ENCODE results near the gene HMCES.
A peak's percentile ranks its signal among the peaks of the same experiment; 100 is the strongest.

HMCES gene

GRCh38 chr3:129304146-129304961, 25.7 kb downstream of the HMCES start:
- DNase-seq (ENCODE audit: low read depth in 3 of 3) = no peak

DNA sequence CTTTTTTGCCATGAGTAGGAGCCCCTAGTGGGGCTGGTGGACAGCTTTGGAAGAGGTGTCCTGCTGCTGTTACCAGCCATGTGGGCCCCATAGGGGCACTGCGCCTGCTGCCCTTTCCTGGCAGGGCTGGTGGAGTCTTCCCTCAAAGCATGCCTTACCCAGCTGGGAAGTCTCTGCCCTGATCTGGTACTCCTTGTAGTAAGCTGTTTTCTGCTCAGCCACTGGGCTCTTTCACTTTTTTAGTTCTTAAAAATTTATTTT, 26.2 kb downstream of the HMCES start:
- no peak for DNase-seq (ENCODE audit: low read depth in 3 of 3)

- DNase-seq (ENCODE audit: low read depth in 3 of 3) = peak in 1 of 3 experiments; percentile 24
These were observed 27.0 kb downstream of the HMCES start for GRCh38 chr3:129305592-129306091.

DNA sequence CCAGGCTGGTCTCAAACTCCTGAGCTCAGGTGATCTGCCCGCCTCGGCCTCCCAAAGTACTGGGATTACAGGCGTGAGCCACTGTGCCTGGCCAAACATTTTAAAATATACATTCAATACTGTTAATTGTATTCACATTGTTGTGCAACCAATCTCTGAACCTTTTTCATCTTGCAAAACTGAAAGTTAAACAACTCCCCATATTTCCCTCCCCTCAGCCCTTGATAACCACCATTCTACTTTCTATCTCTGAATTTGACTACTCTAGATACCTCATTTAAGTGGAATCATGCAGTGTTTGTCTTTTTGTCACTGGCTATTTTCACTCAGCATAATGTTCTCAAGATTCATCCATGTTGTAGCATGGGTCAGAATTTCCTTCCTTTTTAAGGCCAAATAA, 30.0 kb downstream of the HMCES start:
- DNase-seq (ENCODE audit: low read depth in 3 of 3) = no peak

- DNase-seq (ENCODE audit: low read depth in 3 of 3) = no peak
These were observed 31.7 kb downstream of the HMCES start for GRCh38 chr3:129310111-129311011.

DNA sequence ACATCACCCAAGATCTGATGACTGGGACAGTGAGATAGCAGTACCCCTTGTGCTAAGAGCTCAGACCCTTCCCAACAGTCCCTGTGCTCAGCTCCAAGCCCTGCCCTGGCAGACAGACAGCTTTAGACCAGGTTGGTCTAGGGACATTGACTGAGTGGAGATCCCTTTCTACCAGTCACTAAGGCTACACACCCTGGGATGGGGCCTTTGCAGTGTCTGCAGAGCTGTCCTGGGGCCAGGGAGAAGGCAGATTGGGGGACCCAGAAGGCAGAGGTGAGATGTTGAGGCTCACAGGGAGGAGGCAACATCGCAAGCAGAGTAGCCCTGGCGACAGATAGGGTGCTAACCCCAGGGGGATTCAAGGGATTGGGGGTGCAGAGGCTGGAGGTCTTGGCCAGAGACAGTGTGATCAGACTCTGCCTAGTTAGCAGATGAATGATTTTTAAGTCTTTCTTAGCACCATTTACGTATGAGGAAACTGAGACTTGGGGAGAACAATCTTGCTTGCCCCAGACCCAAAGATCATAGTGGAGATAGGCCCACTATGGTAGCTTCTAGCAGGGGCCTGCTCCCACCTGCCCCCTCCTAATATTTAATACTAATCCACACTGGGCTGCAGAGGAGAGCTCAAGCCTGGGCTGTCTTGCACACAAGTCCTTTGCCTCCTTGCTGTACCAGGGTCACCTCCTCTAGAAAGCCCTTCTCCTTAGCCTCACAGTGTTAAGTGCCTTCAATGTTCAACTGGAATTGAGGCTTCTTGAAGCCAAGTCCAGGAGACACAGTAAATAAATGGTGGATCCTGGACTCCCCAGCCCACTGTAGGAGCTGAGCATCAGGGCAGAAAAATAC, 32.6 kb downstream of the HMCES start:
- DNase-seq (ENCODE audit: low read depth in 3 of 3) = no peak

- DNase-seq (ENCODE audit: low read depth in 3 of 3) = no peak
These were observed 33.5 kb downstream of the HMCES start for GRCh38 chr3:129312021-129312639.

GRCh38 chr3:129312671-129313414, 34.2 kb downstream of the HMCES start:
- no peak for DNase-seq (ENCODE audit: low read depth in 3 of 3)

DNA sequence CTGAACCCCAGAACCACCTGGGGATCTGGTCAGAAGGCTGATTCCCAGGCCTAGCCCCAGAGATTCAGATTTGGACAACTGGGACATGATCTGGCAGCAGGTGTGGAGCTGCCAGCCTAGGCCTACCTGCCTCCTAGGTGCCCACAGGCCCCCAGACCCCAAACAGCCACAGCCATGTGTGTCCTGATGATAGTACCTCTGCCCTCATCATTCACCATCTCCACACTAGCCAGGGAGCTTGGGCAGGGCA, 34.7 kb downstream of the HMCES start:
- no peak for DNase-seq (ENCODE audit: low read depth in 3 of 3)

DNA sequence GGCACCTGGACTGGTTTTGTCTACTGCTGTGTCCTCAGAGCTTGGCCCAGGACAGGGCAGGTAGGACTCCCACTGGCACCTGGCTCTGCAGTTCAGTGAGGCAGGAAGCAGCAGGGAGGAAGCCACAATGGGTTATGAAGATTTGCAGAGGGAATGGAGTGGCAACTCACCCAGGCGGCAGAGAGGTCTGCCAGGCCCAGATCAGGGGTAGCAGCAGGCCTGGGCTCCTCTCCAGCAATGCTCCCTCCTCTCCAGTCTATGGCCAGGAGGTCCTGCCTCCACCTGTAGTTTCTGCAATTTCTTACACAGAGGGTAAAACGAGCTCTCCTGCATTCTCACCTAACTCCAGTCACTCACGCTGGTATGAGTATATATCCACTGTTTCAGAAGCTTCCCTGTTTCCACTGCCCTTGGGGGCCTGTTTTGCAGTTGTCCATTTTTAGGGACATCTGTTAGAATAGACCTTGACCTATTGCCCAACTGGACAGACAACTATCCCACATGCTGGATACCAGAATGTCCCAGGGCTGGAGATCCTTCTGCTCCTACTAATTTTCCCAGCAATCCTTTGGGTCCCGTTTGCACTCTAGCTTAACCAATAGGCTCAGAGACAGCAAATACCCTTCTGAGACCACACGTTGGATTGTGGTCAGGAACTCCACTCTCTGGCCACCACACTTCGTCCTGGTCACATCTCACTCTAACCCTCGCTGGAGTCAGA, 35.2 kb downstream of the HMCES start:
- DNase-seq (ENCODE audit: low read depth in 3 of 3) = no peak

GRCh38 chr3:129314386-129315222, 35.9 kb downstream of the HMCES start:
- DNase-seq (ENCODE audit: low read depth in 3 of 3) = peak in 1 of 3 experiments; percentile 12

DNA sequence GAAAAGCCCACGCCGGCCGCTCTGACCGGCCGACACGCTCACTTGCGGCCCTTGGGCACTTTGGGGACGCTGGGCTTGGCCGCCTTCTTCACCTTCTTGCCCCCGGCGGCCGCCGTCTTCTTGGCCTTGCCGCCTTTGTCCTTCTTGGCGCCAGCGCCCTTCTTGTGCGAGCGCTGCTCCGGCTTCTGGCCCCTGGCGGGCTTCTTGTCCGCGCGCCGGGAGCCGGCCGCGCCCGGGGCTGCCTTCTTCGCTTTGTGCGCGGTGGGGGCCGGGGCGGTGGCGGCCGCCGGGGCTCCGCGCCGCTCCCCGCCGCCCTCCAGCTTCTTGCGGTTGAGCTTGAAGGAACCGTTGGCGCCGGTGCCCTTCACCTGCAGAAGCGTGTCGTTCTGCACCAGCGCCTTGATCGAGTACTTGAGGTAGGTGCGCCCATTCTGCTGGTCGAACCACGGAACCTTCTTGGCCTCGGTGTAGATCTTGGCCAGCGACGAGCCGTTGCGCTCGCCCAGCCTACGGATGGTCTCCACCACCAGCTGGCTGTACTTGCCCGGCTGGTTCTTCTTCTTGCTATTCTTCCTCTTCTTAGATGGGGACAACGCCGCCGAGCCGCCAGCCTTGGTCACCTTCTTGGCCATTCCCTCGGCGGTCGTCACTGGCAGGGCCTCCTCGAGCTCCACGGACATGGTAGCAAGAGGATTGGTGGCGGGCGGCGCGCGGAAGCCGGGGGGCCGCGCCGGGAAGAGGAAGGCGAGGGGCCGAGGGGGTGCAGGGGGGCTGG, 36.7 kb downstream of the HMCES start:
- no peak for DNase-seq (ENCODE audit: low read depth in 3 of 3)

DNA sequence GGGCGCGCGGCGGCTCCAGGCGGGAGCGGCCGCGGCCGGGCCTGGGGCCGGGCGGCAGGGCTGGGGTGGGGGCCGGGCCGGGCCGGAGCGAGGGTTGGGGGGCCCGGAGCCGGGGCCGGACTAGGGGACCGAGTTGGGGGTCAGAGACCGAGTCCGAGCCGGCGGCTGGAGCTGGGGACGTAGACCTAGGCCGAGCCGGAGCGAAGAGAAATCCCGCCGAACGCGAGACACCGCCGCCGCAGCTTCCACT, 37.3 kb downstream of the HMCES start:
- no peak for DNase-seq (ENCODE audit: low read depth in 3 of 3)

DNA sequence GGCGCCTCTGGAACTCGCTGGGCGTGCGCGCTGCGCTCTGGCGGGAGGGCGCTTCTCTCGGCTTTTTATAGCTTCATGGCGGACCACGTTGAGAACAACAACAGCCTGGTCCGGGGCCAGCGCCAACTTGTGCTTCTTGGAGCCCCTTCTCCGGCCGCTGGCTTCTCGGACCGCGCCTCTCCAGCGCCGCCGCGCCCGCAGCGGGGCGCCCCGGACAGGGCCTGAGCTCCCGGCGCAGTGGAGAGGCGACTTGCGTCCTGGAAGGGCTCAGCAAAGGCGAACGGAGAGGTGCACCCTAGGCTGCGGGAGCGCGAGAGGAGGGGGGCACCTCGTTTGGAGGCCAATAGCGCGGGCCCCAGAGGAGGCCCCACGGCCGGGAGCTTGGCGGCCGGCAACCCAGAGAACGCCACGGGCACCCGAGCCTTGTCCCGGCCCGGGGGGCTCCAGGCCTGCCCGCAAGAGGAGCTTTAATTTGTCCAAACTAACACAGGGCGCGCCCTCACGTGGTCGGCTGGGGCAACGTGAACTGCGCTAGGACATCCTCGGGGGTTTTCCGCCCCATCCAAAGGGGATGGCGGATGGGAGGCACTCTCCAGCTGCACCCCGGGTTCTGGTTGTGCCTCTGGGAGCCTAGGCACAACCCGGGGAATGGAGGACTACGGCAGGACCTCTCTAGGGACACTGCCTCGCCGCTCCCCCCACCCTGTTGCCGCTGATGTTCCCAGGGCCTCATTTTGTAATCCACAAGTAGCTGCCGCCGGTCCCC, 37.8 kb downstream of the HMCES start:
- peak; percentile 76 to 89 (median 88) for DNase-seq (ENCODE audit: low read depth in 3 of 3)

DNA sequence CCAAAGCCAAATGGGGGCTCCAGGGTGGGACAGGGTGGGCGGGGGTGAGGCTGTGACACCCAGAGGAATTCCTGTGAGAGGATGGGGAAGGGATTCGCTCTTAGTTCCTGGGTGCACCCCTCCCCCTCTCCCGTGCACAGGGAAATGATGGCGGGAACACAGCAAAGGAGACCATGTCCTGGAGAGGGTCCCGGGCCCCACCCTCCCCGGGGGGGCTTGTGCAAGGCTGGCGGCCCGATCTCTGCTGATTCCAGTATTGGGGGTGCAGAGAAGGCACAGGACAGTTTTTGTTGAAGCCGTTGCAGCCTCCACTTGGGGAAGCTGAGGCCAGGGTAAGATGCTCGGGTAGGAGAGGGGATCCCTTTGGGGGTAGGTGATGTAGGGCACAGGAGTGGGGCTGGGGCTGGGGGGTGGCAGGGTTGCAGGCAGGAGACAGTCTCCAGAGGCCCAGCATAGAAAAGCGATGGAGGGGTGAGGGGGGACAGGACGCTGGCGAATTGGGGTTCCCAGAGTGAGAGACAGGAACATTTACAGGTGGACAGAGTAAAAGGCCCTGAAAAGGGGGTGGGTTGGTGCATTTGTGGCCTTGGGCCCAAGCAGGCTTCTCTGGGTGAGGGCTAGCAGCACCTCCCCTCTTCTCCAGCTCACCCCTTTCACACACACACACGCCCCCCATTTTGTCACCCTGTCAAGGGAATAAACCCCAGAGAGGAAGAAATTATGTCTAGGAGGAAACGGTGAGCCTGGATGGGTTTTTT, 38.5 kb downstream of the HMCES start:
- DNase-seq (ENCODE audit: low read depth in 3 of 3) = no peak

GRCh38 chr3:129317848-129318247, 39.2 kb downstream of the HMCES start:
- no peak for DNase-seq (ENCODE audit: low read depth in 3 of 3)

- DNase-seq (ENCODE audit: low read depth in 3 of 3) = no peak
These were observed 40.3 kb downstream of the HMCES start for GRCh38 chr3:129318921-129319320.

- no peak for DNase-seq (ENCODE audit: low read depth in 3 of 3)
These were observed 41.6 kb downstream of the HMCES start for GRCh38 chr3:129320261-129320660.

Data from stimulated activated CD4-positive, alpha-beta T cell treated with anti-CD3 and anti-CD28 coated beads, TNF-alpha, amount 100 ng/mL, for 4 hours (primary cell).